ENCODE data around the gene STYXL2. TPM values are rescaled to one million over a fixed set of nuclear protein-coding genes. Genes with fewer than 3 reads are reported as not detected.

The STYXL2 gene
- not detected in 2 replicates for total RNA-seq (2012; rRNA removed)
- polyA plus RNA-seq (2012; rRNA removed): not detected in 2 replicates
- not detected in 2 replicates for polyA plus RNA-seq (2012; cell fraction: cytosol; rRNA removed)
- polyA plus RNA-seq (2012; cell fraction: nucleus; rRNA removed; ENCODE audit: low replicate concordance): 0.01 TPM in 1 of 2 replicates, not detected in the other
- percentile 3 among the genes with signal in this experiment for Bru-seq, nascent RNA
- not detected for BruChase-seq, experiment 1, labeled RNA remaining after a 6-hour chase
- percentile 3 among the genes with signal in this experiment for BruChase-seq, experiment 2, labeled RNA remaining after a 2-hour chase
- long read RNA-seq: 0 reads

GRCh38 chr1:167093846-167094516, at the start of gene STYXL2:
Gene STYXL2, plus strand, starts transcription at chr1:167094075. Its CDS starts 775 bp downstream, at chr1:167094850.
- no peak within 1 kb of the TSS for H2BK15ac ChIP-seq (ENCODE audit: low read depth, low read length)
- no TSS peak for BruUV-seq (replicated peaks)

More at GRCh38 chr1:167093846-167094516, at the start of gene STYXL2:
- no peak within 1 kb of the TSS for H3K23ac ChIP-seq (ENCODE audit: low read depth, low read length)
- no peaks in the 10 kb centered on the region for H3K79me1 ChIP-seq (ENCODE audit: low read depth in 1 of 2, low read length in 2 of 2)
- no peaks in the 10 kb centered on the region for H3K4me1 ChIP-seq (ENCODE audit: control insufficient read depth, insufficient read depth, low read length)
- no peak within 1 kb of the TSS for H2AFZ ChIP-seq (replicated peaks; ENCODE audit: low read length, poor library complexity)
- H3K36me3 ChIP-seq (ENCODE audit: control insufficient read depth, insufficient read depth, low read length): no peaks in the 10 kb centered on the region
- no peak within 1 kb of the TSS for H2BK5ac ChIP-seq (ENCODE audit: low read depth, low read length, poor library complexity, severe bottlenecking)
- dilution Hi-C loops (cut with HindIII; ENCODE audit: low sequenced_read_pairs, unreplicated experiment): no loop called here
- no peak within 1 kb of the TSS for H3K18ac ChIP-seq (ENCODE audit: low read depth, low read length)
- no peak within 1 kb of the TSS for H2AK9ac ChIP-seq (replicated peaks; ENCODE audit: low read depth, low read length, poor library complexity)
- H3K9ac ChIP-seq (ENCODE audit: low read depth, low read length): no peak within 1 kb of the TSS
- CTCF ChIA-PET: no interaction called here
- in situ Hi-C loops (cut with MboI; ENCODE audit: low sequenced_read_pairs): no loop called here
- H2BK20ac ChIP-seq (ENCODE audit: low read depth, low read length): no peak within 1 kb of the TSS
- H2AK5ac ChIP-seq (ENCODE audit: low read depth, low read length): no peak within 1 kb of the TSS
- DNase-seq: no peak
- no peak for ATAC-seq (ENCODE audit: low read depth)
- no peak within 1 kb of the TSS for H3K4me3 ChIP-seq (ENCODE audit: insufficient read depth, low read depth, low read length)
- H4K20me1 ChIP-seq (ENCODE audit: insufficient read depth, low read length): no peaks in the 10 kb centered on the region
- no peak within 1 kb of the TSS for H2BK120ac ChIP-seq (ENCODE audit: low read depth, low read length)
- H3K4me2 ChIP-seq (ENCODE audit: low read depth, low read length): no peak within 1 kb of the TSS
- TF ChIP-seq USF2 (IDR thresholded peaks at IDR 0.05; ENCODE audit: low read depth, low read length) (no peak), RAD21 (IDR thresholded peaks at IDR 0.05; ENCODE audit: low read length) (no peak)
- intact Hi-C loops (cut with micrococcal nuclease): no loop called here
- no peak within 1 kb of the TSS for H4K91ac ChIP-seq (ENCODE audit: insufficient read depth, low read depth, low read length)
- no peak within 1 kb of the TSS for H3K4ac ChIP-seq (ENCODE audit: low read depth, low read length)
- no peaks in the 10 kb centered on the region for H3K9me1 ChIP-seq (ENCODE audit: insufficient read depth, low read length)
- no peak within 1 kb of the TSS for H3K14ac ChIP-seq (replicated peaks; ENCODE audit: low read depth, low read length)
- no peaks in the 10 kb centered on the region for H3K27me3 ChIP-seq (ENCODE audit: control insufficient read depth, insufficient read depth, low read length)
- H3K9me3 ChIP-seq (ENCODE audit: control insufficient read depth, insufficient read depth, low read length): no peaks in the 10 kb centered on the region
- H4K5ac ChIP-seq (ENCODE audit: low read depth, low read length): no peak within 1 kb of the TSS
- WGBS, 2 experiments (ENCODE audit: extremely low coverage in 2 of 2, insufficient read length in 1 of 2): 53% methylated on average over 2 of the region's 8 CpGs; no CpG with 5 or more reads in 1 of the 2 experiments
- H3K27ac ChIP-seq (ENCODE audit: insufficient read depth, low read length): no peak within 1 kb of the TSS
- POLR2A ChIA-PET (ENCODE audit: unreplicated experiment): no interaction called here
- no peak within 1 kb of the TSS for H4K8ac ChIP-seq (ENCODE audit: low read depth in 2 of 2, low read length in 2 of 2)
- no peak within 1 kb of the TSS for H3K56ac ChIP-seq (ENCODE audit: extremely low read depth, insufficient read depth, low read length)

Data from IMR-90 (cell line).